HG02970 (cell line): ENCODE measurements around the gene RNF10.
A peak's percentile ranks its signal among the peaks of the same experiment; 100 is the strongest.
"Not testable (repeated sequence)": the region's sequence is repeated elsewhere in the genome, so short reads cannot be mapped to it uniquely, and the experiment has no call there.

Source experiments
- ATAC-seq: cut with Tn5 transposase; IDR thresholded peaks from one replicate; pipeline ENCODE4 v1.9.1; 2021; ENCODE audit warnings: mild to moderate bottlenecking, moderate library complexity, moderate number of reproducible peaks; ENCODE audit not compliant: unreplicated experiment, low FRiP score

RNF10 gene

GRCh38 chr12:120534203-120534702, at the start of gene RNF10:
Gene RNF10, plus strand, starts transcription at chr12:120534356. Its CDS starts 456 bp downstream, at chr12:120534812.
- ATAC-seq = peak; percentile 72

DNA sequence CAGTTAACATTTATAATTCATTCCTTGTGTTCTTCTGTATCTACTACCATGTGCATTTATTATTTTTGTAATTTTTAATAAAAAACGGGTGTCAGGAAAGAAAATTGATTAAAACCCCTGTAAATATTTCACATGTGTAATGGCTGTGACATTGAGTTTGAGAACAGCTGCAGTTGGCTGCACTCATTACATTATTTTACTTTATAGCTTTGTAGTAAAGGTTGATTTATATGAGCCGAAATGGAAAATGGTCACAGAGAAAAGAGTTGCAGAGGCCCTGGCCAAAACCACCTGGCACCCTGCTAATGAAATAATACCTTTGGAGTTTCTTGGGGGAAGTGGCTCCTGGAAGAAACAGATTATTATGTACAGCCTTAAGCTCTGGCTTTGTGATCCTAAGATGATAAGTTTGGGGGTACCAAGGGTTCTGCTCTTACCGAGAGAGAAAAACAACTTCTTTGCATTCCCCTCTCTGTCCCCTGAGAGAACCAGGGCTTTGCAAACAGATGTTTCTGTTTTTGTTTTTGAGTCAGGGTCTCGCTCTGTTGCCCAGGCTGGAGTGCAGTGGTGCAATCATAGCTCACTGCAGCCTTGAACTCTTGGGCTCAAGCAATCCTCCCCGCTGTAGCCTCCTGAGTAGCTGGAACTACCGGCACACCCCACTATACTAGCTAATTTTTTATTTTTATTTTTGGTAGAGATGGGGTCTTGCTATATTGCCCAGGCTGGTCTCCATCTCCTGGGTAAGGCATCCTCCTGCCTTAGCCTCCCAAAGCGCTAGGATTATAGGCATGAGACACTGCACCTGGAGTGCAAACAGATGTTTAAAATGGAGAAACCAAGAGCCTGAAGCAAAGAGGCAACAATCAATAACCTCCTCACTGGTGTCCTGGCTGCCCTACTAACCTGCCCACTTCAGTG, 47.9 kb upstream of the RNF10 start:
- no peak for ATAC-seq

- not testable (repeated sequence) for ATAC-seq
These were observed 46.6 kb upstream of the RNF10 start for GRCh38 chr12:120487552-120487951.

GRCh38 chr12:120488057-120488640, 46.0 kb upstream of the RNF10 start:
- no peak for ATAC-seq

GRCh38 chr12:120489018-120489417, 45.1 kb upstream of the RNF10 start:
- ATAC-seq = no peak

DNA sequence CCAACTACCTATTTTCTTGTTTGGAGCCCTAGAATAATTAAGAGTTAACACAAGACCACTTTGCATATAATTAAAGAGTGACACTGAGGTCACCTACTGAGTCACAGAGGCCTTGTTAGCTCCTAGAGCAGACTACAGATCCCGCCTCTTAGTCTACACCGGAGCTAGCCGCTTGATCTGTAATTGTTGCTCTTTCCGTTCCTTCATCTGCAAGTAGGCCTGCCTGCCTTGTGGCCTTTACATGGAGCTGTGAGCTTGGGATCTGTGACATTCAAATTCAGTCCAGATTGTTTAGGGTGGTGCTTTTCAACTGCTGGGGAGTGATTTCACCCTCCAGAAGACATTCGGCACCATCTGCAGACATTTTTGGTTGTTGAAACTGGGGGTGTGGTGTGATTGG, 43.8 kb upstream of the RNF10 start:
- ATAC-seq = no peak

- ATAC-seq = no peak
These were observed 43.2 kb upstream of the RNF10 start for GRCh38 chr12:120490833-120491512.

GRCh38 chr12:120495186-120495730, 38.9 kb upstream of the RNF10 start:
- no peak for ATAC-seq

DNA sequence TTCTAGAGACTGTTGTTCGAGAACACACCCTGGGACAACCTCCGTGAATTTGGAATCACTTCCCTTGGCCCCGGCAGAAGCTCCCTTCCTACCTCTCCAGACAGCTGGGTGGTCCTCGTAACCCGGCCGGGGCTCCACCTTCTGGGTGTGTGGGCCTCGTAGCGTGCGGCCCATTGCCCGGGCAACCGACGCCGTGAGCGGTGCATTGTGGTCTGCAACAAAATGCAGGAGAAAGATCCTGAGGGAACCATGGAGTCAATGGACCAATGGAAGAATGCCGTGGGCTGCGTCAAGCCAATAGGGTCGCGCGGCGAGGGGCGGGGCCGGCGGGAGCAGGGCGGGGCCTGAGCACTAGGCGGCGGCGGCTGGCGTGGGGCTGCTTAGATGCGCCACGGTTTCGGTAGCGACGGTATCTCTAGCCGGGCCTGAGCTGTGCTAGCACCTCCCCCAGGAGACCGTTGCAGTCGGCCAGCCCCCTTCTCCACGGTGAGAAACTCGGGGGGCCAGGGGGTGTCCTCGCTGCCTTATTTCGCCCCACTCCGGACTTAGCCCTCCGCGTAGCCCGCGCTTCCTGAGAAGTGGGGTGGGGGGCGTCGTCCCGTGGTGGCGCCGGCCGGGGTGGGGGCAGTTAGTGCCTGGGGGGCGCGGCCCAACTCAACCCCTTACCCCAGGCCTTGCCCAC, 38.3 kb upstream of the RNF10 start, which contains the start of gene DYNLL1:
Gene DYNLL1 (plus strand): TSS at position 383 of the 682 bp plus-strand sequence. CDS start 309 bp downstream, outside the sequence.
- peak; percentile 93 for ATAC-seq

GRCh38 chr12:120496413-120497340, 37.5 kb upstream of the RNF10 start:
- peak; percentile 1 for ATAC-seq

- ATAC-seq = no peak
These were observed 36.5 kb upstream of the RNF10 start for GRCh38 chr12:120497524-120498150.

DNA sequence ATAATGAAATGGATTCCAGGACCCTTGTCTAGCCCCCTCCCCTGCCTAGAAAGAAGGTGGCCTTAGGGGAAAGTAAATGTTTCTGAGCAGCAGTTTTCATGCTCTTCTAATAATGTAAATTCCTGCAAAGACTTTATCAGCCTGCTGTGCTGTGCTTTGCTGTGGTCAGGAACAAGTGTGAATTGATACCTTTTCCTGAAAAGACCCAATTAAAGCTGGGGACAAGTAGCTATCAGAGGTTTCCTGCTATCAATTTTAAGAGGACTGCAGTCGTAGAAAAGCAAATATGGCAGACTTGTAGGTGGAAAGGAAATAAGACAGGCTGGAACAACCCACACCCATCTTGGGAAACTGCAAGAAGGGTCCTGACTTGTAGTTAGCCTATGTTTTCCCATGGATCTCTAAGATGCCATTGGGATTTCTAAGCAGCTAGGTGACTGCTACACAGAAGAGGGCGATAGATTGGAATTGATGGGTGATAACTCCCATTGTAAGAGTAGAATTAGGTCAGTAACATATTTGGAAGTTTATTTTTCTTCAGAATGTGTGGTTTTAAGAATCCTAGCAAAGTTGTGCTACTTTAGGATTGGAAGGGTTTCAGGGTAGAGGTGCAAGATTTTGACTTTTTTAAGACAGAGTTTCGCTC, 35.2 kb upstream of the RNF10 start:
- no peak for ATAC-seq

GRCh38 chr12:120500581-120500980, 33.6 kb upstream of the RNF10 start:
- ATAC-seq = no peak

DNA sequence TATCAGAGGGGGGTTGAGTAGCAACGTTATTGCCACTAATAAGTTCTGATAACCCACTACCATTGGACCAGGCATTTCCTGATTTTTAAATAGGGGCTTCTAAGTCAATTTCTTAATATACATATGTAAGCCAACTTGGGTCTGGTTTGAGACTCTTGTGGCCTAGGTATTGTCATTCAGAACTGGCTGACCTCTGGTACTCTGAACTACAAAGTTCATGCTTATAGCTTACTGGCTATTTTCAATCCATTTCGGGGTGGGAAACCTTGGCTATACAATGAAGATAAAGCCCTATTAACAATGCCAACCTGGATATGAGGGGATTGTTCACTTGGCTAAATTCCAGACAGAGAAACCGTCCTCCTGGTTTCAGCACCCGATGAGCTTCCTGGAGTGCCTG, 29.6 kb upstream of the RNF10 start:
- ATAC-seq = no peak

DNA sequence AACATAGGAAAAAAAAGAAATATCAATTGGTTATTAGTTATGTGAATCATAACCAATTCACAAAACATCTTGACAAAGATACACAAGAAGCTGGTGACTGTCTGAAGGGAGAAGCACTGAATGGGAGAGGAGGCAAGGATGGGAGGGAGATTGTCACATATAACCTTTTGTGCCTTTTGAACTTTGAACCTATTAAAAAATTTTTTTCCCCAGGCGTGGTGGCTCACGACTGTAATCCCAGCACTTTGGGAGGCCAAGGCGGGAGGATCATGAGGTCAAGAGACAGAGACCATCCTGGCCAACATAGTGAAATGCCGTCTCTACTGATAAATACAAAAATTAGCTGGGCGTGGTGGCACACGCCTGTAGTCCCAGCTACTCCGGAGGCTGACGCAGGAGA, 25.6 kb upstream of the RNF10 start:
- no peak for ATAC-seq

GRCh38 chr12:120514002-120514401, 20.2 kb upstream of the RNF10 start:
- ATAC-seq = no peak

GRCh38 chr12:120515496-120515895, 18.7 kb upstream of the RNF10 start:
- ATAC-seq = no peak

DNA sequence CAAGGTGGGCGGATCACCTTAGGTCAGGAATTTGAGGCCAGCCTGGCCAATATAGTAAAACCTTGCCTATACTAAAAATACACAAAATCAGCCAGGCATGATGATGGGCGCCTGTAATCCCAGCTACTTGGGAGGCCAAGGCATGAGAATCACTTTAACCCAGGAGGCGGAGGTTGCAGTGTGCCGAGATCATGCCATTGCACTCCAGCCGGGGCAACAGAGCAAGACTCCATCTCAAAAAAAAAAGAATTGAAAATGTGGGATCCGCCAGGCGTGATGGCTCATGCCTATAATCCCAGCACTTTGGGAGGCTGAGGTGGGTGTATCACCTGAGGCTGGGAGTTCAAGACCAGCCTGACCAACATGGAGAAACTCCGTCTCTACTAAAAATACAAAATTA, 14.8 kb upstream of the RNF10 start:
- ATAC-seq = not testable (repeated sequence)
